ENCODE results near the gene PCBP3.

The PCBP3 gene

GRCh38 chr21:45979141-45979631 lies 335.7 kb downstream of the PCBP3 start:
- no peak for DNase-seq (ENCODE audit: low read depth in 2 of 2)

GRCh38 chr21:45979651-45980050 lies 336.1 kb downstream of the PCBP3 start:
- no peak for DNase-seq (ENCODE audit: low read depth in 2 of 2)

GRCh38 chr21:45980271-45980670 lies 336.7 kb downstream of the PCBP3 start:
- no peak for DNase-seq (ENCODE audit: low read depth in 2 of 2)

- DNase-seq (ENCODE audit: low read depth in 2 of 2) = no peak
Observed at GRCh38 chr21:45980697-45981096, 337.2 kb downstream of the PCBP3 start.

- DNase-seq (ENCODE audit: low read depth in 2 of 2) = peak in 1 of 2 donors; percentile 42
Observed at GRCh38 chr21:45981151-45982091, 337.9 kb downstream of the PCBP3 start, which contains the start of gene COL6A1. Gene COL6A1 (plus strand): TSS chr21:45981770. CDS start chr21:45981851, 81 bp downstream.

- DNase-seq (ENCODE audit: low read depth in 2 of 2) = no peak
Observed at GRCh38 chr21:45982092-45982757, 338.7 kb downstream of the PCBP3 start.

GRCh38 chr21:45982758-45983648 lies 339.5 kb downstream of the PCBP3 start:
- DNase-seq (ENCODE audit: low read depth in 2 of 2) = no peak

GRCh38 chr21:45983649-45983965 lies 340.1 kb downstream of the PCBP3 start:
- no peak for DNase-seq (ENCODE audit: low read depth in 2 of 2)

- no peak for DNase-seq (ENCODE audit: low read depth in 2 of 2)
Observed at GRCh38 chr21:45983981-45984551, 340.5 kb downstream of the PCBP3 start.

GRCh38 chr21:45984584-45985095 lies 341.1 kb downstream of the PCBP3 start:
- no peak for DNase-seq (ENCODE audit: low read depth in 2 of 2)

GRCh38 chr21:45985471-45986315 lies 342.2 kb downstream of the PCBP3 start:
- no peak for DNase-seq (ENCODE audit: low read depth in 2 of 2)

GRCh38 chr21:45986316-45987051 lies 343.0 kb downstream of the PCBP3 start:
- DNase-seq (ENCODE audit: low read depth in 2 of 2) = no peak

GRCh38 chr21:45987121-45987711 lies 343.7 kb downstream of the PCBP3 start:
- DNase-seq (ENCODE audit: low read depth in 2 of 2) = no peak

- no peak for DNase-seq (ENCODE audit: low read depth in 2 of 2)
Observed at GRCh38 chr21:45988366-45989347, 345.1 kb downstream of the PCBP3 start.

GRCh38 chr21:45989355-45990048 lies 346.0 kb downstream of the PCBP3 start:
- no peak for DNase-seq (ENCODE audit: low read depth in 2 of 2)

GRCh38 chr21:45990049-45990711 lies 346.7 kb downstream of the PCBP3 start:
- no peak for DNase-seq (ENCODE audit: low read depth in 2 of 2)
